NCI-H510A (cell line): Measurements from ENCODE around the gene DST.
"Not testable (repeated sequence)": the region's sequence is repeated elsewhere in the genome, so short reads cannot be mapped to it uniquely, and the experiment has no call there.

Experiments used
- DNase-seq: peaks from one replicate; lab custom pipeline; 2025; lab: John Stamatoyannopoulos, UW

Gene DST

DNA sequence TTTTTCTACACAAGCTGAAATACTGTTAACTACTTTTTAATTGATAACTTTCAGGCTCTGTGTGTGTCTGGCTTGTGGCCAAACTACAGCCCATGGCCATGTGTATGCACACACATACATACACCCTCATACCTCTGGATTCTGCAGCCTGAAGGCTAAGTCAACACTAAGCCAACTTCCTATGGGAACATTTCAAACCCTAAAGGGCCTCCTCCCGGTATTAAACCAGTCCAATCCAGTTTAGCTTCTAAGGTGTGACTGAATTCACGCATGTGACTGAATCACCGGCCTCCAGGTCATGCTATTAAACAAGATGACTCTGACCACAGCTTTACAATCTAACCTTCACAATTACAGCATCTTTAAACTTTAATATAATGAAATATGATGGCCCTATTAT is 20.7 kb upstream of the DST start:
- no peak for DNase-seq

DNA sequence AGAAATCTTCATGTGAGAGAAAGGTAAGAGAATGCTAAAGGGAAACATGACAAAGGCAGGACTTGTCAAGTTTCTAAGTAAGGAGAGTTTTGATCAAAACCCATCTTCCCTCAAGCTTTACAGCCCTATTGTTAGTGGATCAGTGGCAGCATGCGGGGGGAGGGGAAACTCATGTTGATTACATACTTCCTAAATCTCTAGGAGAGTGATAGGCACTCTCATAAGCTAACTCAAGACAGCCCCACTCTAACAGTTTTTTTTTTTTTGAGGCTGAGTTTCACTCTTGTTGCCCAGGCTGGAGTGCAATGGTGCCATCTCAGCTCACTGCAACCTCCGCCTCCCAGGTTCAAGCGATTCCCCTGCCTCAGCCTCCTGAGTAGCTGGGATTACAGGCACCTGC is 18.6 kb upstream of the DST start:
- not testable (repeated sequence) for DNase-seq

DNA sequence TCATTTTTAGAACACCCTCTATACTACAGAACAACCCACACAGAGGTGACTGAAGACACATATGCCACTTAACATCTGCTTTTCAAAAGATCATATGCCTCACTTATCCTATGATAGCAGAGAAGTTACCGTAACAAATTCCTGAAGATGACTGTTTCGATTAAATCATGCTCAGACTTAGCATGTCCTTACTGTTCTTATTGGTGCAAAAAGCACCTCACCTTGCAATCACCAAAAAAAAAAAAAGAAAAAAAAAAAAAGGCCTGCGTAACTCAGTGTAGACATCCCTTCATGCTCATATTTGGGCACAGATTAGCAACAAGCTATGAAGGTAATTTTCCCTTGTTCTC is 17.7 kb upstream of the DST start:
- no peak for DNase-seq

DNA sequence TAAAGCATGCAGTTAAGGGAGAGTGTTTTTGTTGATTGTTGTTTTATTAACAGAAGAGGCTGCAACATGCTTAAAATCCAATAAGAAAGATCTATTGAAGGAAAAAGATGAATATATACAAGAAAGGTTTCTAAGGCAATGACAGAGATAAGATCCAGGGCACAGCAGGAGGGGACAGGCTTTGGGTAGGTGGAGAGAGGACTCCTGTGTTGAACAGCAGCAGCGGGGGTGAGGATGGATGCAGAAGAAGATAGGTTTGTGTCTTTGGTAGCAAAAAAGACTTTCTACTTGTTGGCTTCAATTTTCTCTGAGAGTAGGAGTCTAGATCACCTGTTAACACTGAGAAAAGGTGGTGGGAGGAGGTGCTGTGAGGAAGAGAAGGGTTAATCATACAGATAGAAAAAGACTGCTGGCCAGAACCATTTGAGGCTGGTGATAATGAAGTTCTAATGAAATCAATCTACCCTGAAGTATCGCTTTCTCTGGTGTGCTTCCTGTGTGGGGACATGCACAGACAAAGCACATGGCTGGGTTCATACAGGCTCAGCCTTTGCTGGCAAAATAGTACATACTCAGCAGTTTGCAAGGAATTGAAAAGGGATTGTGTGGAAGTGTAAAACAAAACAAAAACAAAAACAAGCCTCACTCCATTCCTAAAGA is 17.2 kb upstream of the DST start:
- DNase-seq, result no peak

DNA sequence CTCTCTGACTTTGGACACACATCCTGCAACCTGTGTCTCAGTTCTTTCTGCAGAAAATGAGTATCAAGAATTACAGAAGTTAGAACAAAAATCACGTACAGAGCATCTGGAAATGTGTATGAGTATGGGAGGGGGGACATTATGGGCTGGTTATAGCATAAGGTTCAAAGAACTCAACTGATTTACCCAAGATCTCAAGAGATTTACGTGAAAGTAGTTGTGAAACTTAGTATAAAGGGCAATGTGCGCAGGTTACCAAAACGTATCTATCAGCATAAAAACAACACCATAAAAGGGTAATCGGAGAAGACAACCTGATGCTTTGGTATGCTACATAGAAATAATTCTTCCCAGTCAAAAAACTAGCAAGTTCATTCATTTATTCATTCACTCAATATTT is 15.6 kb upstream of the DST start:
- no peak for DNase-seq

DNA sequence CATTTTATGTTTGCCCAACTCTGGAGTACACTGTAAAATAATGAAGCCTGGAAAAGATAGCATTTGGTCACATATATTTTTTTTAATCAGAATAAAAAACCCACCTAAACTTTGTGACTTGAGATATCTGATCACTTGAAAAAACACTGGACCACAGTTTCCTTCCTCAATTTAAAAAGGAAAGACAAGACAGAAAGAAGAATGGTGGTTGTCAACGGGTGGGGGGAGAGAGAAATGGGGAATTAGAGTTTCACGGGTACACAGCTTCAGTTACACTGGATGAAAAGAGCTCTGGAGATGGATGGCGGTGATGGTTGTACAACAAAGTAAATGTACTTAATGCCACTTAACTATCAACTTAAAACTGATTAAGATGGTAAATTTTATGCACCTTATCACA is 14.7 kb upstream of the DST start:
- no peak for DNase-seq

DNA sequence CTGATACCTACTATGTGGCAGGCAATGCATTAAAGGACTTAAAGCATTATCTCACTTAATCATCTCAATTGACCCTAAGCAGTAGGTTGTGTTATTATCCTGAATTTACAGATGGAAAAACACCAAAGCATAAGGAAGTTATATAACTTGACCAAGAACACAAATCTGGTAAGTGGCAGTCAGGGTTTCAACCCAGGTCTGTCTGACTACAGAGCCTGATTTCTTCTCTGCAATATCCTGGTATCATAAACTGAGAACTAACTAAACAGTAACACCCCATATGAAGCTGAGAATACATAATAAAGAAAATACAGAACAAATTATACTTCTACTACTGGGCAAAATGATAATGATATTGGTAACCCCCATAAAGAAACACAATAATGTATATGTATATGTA is 13.8 kb upstream of the DST start:
- DNase-seq, result no peak

DNA sequence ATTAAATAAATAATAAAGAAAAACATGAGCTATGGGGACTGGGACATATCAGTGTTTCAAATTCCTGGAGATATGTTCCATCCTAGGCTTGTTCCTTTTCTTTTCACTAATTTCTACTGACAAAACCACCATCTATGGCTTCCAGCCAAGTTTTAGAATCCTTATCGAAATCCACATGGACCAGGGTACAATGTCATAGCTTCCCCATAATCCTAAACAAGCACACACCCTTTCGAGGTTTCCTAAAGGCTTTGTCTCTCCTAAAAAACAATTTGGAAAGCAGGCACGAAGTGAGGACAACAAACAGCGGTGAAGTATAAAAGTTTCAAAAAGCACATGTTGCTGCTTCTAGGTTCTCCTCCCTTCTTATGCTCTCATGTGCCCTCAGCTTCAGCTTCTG is 13.3 kb upstream of the DST start:
- no peak for DNase-seq

DNA sequence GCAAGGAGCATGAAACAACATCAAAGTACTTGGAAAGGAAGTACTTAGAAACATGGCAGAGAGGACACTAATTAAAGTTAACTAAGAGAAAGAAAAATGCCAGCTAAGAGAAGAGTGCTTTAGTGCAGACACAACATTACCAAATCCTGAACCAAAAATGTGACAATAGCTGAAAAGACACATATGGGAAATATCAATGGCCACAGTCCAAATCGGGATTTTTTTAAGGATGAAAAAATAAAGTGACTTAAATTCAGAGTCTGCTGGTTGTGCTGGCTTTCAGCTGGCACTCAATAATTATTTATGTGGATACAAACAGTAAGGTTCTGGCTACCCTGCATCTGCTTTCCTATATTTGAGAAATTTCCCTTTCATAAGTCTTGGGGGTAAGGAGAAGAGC is 12.6 kb upstream of the DST start:
- DNase-seq, result no peak

DNA sequence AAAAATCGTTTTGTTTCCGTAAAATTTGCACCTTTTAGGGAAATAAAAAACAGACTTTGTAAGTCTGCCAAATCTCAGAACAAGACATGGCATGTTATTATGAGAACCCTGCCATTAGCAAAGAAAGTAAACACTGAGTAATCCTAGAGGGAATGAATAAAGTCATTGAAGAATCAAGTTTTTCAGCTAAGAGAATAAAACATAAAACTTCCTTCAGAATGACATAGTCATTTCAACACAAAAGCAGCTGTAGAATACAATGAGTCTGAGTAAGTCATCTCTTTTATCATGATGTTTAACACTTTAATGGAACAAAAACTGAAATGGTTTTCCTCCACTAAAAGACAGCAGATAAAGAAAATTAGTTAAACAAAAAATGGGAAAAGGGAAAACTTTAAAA is 10.3 kb upstream of the DST start:
- DNase-seq, result no peak

DNA sequence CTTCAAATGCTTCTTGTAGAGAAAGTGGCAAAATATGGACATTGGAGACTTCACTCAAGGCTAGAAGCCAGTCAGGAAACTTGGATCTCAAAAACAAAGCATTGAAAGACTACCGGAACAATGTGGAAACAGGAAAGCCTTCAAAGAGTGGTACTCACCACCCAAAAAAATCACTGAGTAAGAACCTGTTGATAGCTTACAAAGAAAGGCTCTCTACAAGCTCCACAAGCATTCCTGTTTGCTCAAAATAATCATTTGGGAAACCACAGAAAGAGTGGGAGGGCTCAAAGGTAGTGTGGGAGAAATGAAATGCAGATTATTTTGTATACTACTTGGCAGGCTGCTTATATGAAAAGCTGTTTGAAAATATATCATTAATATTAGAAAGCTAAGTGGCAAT is 9.5 kb upstream of the DST start:
- no peak for DNase-seq

DNA sequence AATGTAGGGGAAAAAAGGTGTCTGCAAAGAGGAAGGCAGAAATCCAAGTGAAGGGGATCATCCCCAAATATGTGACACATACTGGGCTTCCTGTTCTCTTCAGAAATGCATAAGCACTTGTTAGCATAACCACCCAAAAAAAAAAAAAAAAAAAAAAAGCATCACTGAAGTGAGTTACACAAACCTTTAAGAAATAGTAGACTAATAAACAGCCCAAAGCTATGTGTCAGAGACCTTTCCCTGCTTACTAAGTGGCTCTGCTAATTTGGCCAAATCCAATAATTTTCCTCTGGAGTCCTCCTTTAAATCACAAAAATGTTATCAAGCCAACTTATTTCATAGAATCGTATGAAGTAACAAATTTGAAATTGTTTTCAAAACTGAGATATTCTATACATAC is 7.5 kb upstream of the DST start:
- no peak for DNase-seq

DNA sequence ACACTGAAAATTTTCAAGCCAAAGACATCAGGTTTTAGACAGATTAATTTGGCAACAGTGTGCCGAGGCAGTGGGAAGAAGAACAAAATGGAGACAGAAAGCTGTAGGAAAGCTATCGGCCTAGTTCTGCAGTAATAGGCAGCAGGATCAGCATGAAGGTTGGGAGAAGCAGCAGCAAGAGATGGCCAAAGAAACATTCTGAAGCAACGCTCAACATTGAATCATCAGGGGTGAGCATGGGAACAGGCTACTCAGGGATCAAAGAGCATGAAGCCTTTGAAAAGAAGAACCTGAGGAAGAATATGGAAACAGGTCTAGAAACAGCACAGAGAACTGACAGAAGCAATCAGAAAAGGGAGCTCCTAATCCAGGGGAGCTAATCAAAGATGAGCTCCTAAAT is 7.1 kb upstream of the DST start:
- no peak for DNase-seq

DNA sequence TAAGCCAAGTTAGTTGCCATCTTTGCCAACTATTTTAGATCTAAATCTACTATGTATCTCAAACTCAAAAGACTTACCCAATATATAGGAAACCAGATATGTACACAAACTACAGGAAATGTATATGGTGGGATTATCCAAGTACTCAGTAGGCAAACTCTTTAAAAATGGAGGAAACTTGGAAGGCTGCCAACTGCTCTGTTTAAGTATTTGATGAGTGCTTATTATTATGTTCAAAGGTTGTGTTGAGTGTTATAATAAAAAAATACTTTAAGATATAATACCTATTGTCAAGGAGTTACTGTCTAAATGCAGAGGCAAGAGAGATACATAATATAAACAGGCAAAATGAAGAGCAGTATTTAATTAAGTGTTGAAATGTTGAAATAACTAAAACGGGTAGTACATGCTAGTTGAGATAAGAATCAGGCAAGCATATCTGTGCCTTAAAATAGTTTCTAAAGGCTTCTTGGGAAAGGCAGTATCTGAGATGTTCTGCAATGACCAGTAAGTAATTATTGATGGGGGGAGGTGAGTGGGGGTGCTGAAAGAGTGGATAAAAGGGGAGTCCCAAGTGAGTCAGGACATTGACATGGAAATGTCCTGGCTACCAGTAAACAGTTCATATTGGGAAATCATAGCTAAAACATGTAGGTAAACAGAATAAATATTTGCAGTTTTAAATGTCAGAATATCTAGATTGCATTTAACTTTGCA is 6.5 kb upstream of the DST start:
- peak; percentile 74 for DNase-seq

DNA sequence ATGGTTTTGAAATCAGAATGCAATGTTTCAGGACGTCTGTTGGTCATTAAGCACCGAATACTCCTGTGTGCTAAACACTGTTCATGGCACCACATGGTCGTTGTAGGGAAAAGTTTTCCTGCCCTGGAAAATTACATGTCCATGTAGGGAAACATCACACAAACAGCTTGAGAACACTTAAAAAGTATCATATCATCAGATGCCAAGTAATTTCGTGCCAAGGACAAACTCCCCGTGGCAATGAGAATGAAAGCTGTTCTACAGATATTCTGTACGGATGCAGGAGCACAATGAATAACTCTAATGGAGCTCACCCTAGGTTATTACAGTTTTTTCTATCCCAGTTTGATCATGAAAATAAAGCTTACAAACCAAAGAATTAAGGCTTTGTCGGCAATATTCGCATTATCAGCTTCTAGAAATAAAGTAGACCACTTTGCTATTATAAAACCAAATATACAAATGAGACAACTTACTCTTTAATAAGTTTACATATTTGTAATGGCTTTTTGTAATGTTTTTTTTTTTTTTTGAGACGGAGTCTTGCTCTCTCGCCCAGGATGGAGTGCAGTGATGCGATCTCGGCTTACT is 4.6 kb upstream of the DST start:
- DNase-seq, result no peak

DNA sequence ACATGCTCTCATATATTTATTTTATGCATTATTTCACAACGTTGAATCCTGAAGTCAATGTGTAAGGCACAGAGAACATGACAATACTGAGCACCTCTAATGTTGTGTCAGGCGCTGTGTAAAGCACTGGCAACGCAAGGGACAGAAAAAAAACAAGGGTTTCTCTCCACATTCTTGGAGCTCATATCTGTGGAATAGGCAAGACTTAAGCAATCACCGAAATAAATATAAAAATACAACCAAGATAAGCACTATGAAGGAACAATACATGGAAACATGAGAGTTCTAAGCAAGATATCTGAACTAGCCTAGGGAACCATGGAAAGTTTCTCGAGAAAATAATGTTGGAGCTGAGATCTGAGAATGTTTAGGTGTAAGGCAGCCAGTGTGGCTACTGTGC is 1.7 kb upstream of the DST start:
- DNase-seq, result no peak

DNA sequence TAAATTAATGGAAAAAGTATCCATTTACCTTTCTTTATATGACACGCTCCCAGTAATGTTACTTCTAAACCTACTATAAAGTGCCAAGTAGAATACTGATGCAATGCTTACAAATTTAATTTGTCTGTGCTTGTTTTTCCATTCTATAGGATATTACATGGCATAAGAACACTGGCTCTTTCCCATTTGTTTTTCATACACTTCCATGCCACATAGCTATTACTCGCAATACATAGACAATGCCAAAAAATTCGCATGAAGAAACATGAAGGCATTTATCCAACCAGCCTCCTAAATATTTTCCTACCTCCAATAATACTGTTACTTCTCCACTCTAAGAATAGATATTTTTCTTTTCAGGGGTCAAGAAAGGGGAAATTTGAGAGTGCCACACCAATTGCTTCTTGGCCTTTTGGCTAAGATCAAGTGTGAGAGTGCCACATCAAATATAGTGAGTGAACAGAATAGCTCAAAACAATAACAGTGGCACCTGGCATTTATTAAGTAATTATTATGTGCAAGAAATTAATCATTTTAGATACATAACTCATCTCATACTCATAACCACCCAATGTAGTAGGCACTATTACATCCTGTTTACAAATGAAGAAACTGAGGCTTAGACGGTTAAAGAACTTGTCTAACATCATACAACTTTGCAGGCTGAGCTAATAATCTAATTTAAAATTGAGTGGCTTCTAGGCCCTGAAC is 845 bp upstream of the DST start:
- DNase-seq, result no peak

DNA sequence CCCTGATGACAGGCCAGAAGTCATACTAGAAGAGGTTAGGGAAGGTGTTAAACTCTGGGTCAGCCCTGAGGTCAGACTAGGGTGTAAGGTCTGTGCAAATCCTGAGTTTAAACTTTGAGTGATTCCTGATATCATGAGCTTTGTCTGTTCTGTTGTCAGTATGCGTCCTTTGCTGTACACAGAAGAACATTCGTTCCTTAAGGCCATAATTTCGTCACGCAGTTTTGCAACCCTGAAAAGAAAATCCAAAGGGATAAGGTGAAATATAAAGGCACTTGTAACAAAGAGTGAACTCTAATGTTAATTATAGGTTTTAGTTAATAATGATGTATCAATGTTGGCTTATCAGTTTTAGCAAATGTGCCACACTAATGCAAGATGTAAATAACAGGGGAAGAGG is 2.3 kb downstream of the DST start:
- no peak for DNase-seq

DNA sequence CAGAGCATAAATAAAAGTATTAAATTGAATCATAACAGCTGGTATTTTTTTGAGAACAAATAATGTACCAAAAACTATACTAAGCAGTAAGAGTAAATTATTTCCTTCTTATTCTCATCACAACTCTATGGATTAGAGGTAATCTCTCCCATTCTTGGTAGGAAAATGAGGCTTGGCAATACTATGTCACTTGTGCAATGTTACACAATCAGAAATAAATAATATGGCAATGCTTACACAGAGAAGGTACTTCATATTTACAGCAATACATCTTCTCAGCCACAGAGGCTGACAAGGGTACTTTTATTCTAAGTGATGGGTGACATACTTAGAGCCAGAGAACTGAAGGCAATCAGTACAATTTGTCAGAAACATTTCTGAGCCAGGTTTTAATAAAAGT is 3.9 kb downstream of the DST start:
- no peak for DNase-seq

DNA sequence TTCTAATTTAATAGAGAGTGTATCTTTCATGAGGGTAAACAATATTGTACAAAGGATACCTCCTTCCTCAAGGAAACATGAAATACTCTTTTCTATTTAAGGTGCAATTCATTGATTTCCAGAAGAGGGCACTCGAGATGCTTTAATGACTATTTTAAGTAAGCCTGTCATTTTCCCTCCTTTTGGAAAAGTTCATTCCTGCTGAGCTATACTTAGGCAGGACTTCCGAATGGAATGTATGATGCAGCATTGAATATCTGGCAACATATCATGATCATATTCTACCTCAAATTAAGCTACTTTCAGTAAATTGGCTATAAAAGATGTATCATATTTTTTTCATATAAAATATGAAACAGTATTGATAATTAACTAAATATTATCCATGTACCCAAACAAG is 5.0 kb downstream of the DST start:
- DNase-seq, result peak; percentile 38

DNA sequence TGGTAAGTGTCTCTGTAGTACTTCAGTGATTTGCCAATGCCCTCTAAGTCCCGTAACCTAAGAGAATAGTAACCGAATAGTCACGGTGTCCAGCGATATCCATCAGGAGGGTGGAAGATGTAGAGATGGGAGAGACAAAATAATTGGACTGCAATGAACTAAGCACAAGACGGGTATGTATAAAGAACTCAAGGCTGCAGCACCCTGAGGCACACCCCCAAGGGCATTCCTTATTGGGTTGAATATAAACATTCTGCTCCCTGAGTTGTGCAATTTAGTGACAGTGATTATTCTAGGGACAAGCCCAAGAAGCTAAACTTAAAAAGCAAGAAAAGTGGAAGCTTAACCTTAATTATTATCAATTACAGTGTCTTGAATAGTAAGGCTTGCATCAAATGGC is 14.6 kb downstream of the DST start:
- no peak for DNase-seq

DNA sequence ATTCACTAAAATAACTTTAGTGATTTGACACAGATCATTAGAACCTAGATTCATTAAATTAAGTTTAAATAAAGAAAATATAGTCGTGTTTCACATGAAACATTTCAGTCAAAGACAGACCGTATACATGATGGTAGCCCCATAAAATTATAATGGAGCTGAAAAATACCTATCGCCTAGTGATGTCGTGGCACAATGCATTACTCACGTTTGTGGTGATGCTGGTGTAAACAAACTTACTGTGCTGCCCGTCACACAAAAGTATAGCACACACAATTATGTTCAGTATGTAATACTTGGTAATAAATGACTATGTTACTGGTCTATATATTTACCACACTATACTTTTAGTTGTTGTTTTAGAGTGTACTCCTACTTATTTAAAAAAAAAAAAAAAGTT is 17.3 kb downstream of the DST start:
- DNase-seq, result no peak

DNA sequence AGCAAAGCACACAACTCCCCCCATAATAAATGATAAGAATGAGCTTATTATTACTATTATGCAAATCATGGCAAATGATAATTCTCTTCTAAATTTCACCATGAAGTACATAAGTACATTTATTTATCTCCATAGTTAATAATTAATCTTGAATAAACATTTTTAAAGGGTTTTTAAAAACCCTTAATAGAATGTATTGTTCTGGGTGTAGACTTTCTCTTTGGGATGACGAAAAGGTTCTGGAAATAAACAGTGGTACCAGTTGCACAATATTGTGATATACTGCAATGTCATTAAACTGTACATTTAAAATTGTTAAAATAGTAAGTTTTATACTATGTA is 18.0 kb downstream of the DST start:
- no peak for DNase-seq
